H1 (cell line): Measurements from ENCODE around the gene BCKDHB.

Source experiments
- ASH2L ChIP-seq: fragments of 200-600, 300-600 bp; sonication (generic); IDR thresholded peaks from one replicate; pipeline ENCODE4 v1.7.1; 2017; ENCODE audit warnings: low read length
- BACH1 ChIP-seq: IDR thresholded peaks from 2 replicates; pipeline ENCODE4 v1.6.1; 2012; ENCODE audit warnings: low read length, improper control_type of control experiment
- MAFK ChIP-seq: IDR thresholded peaks from 2 replicates; pipeline ENCODE4 v1.6.1; 2012; ENCODE audit warnings: low read depth, mild to moderate bottlenecking, improper control_type of control experiment, low read length
- TF ChIP-seq, protein P1 (sequence below), 3 experiments: IDR thresholded peaks; 1 replicate in 2 of 3; 2 replicates in 1 of 3; pipeline versions ENCODE4 v1.5.1 to v1.6.1; 2011; ENCODE audit warnings: low read length in 3 of 3, mild to moderate bottlenecking in 3 of 3, inconsistent platforms in 2 of 3, low read depth in 1 of 3, moderate library complexity in 1 of 3; ENCODE audit not compliant: insufficient read depth in 1 of 3; ENCODE audit errors: control extremely low read depth in 1 of 3

DNA sequence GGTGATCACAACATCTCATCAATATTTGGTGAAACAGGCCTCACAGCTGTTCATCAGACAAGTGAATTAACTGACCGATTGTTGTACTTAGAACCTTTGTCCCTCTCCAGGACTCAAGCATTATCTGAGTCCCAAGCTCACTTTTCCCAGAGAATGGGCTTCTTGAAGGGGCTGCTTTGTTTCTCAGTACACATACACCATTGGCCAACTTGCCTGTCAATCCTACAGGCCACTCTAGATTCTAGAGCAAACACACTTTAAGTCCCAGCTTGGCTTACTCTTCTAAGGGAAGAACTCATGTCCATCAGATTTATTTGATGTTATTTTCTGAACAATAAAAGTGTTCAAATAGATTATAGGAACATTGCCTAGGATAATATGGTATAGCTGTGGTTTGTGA lies 249.5 kb downstream of the BCKDHB start:
- TF ChIP-seq, protein P1, sequence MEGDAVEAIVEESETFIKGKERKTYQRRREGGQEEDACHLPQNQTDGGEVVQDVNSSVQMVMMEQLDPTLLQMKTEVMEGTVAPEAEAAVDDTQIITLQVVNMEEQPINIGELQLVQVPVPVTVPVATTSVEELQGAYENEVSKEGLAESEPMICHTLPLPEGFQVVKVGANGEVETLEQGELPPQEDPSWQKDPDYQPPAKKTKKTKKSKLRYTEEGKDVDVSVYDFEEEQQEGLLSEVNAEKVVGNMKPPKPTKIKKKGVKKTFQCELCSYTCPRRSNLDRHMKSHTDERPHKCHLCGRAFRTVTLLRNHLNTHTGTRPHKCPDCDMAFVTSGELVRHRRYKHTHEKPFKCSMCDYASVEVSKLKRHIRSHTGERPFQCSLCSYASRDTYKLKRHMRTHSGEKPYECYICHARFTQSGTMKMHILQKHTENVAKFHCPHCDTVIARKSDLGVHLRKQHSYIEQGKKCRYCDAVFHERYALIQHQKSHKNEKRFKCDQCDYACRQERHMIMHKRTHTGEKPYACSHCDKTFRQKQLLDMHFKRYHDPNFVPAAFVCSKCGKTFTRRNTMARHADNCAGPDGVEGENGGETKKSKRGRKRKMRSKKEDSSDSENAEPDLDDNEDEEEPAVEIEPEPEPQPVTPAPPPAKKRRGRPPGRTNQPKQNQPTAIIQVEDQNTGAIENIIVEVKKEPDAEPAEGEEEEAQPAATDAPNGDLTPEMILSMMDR (IDR thresholded peaks at IDR 0.05; ENCODE audit: control extremely low read depth in 1 of 3, insufficient read depth in 1 of 3, low read depth in 1 of 3, low read length in 3 of 3): no peak
- TF ChIP-seq MAFK (no peak), ASH2L (no peak), BACH1 (no peak)
